Activated CD4-positive, alpha-beta T cell treated with anti-CD3 and anti-CD28 coated beads, Interleukin-2, amount 50 U/mL, for 24 hours (primary cell): ENCODE measurements around the gene SLC25A27.

Experiments
- DNase-seq, 2 donors: peaks; one replicate each; pipeline ENCODE4 v3.0.0-alpha.2; 2020; ENCODE audit warnings: low read depth in 1 of 2, low spot score in 1 of 2

Gene SLC25A27

DNA sequence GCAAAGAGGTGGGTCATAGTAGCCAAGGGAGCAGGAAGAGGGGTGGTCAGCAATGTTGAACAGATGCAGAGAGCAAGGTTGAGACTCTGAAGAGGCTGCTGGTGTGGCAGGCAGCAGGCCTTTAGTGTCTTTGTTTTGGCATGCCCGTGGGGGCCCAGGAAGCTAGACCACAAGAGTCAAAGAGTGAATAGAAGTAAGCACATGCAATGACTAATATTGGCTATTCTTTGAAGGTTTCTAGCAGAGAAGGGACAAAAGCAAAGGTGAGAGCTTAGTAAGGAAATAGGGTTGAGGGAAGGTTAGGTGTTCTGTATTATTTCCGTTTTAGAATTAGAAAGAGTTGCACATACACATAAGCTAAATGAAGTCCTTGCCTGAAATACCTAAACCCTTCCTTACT, 53.7 kb downstream of the SLC25A27 start:
- DNase-seq = no peak

- DNase-seq = no peak
Measured at GRCh38 chr6:46711491-46711890, 58.7 kb downstream of the SLC25A27 start.

DNA sequence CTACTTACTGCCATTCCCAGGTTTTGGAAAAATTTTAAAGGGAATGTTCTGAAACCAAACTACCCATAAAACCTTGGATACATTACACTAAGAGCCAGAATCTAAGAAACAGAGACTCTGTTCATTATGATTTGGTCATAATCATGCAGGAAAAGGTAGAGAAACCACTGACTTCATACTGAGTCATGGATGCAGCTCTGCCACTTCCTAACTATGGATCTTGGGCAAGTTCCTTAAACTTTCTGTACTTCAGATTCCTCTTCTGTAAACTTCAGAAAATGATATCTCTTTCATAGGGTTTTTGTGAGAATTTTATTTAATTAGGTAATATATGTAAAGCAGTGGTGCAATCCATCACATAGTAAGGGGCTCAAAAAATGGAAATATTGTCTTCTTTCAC, 62.4 kb downstream of the SLC25A27 start:
- DNase-seq = no peak

GRCh38 chr6:46719099-46719498, 66.3 kb downstream of the SLC25A27 start:
- no peak for DNase-seq

GRCh38 chr6:46720401-46720800, 67.6 kb downstream of the SLC25A27 start:
- no peak for DNase-seq
